ENCODE results near the gene C1QL1.

The C1QL1 gene

GRCh38 chr17:44912763-44913544 is 55.1 kb downstream of the C1QL1 start:
- DNase-seq: no peak

DNA sequence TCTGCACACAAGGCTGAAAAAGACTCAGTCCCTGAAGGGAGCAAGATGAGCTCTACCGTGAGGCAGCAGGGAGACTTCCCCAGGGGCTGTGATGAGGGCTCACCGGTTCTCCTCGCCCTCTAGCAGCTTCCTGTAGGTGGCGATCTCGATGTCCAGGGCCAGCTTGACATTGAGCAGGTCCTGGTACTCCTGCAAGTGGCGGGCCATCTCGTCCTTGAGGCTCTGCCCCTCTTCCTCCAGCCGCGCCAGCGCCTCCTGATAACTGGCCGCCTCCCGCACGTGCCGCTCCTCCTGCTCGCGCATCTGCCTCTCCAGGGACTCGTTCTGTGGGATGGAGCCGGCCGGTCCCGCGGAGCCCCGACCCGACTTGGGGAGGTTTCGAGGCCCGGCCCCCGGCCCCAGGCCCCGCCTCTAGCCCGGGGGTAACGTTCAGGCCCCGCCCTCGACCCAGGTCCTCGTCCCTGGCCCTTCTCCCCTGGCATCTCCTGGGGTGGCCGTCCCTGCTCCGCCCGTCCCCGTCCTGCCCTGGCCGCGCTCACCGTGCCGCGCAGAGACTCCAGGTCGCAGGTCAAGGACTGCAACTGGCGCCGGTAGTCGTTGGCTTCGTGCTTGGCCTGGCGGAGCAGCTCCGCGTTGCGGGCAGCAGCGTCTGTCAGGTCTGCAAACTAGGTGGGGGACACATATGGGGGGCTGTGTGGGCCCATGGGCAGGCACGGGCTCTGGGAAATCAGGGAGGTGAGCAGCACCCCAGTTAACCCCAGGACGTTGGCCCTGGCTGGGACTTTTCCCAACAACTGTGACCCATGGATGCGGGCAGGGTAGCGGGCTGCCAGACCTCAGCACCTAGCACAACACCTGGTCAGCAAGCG is 56.7 kb downstream of the C1QL1 start:
- peak; percentile 55 for DNase-seq

- DNase-seq: no peak
Measured at GRCh38 chr17:44910231-44911106, 57.6 kb downstream of the C1QL1 start.

Measured in activated T-cell treated with anti-CD3 and anti-CD28 coated beads, Interleukin-2, amount 50 U/mL, for 1 hour (primary cell).